BE2C (cell line): ENCODE data around the gene RNF144B.

Experiments used
- DNase-seq: peaks from one replicate; pipeline ENCODE4 v3.0.0-alpha.2; 2020
- H3K27me3 ChIP-seq: fragments of 250-450 bp; sonication (Bioruptor Pico); 2 replicates; pipeline ENCODE4 v1.5.1; 2020; ENCODE audit warnings: mild to moderate bottlenecking
- H3K36me3 ChIP-seq: fragments of 250-450 bp; sonication (Bioruptor Pico); 2 replicates; pipeline ENCODE4 v1.5.1; 2020; ENCODE audit warnings: mild to moderate bottlenecking
- H3K4me1 ChIP-seq: fragments of 250-450 bp; sonication (Bioruptor Pico); 2 replicates; pipeline ENCODE4 v1.5.1; 2020
- H3K4me3 ChIP-seq: 2 replicates; pipeline ENCODE4 v1.5.1; 2011; ENCODE audit warnings: low read depth, low read length
- H3K9me3 ChIP-seq: fragments of 250-450 bp; sonication (Bioruptor Pico); 2 replicates; pipeline ENCODE4 v1.5.1; 2020
- TF ChIP-seq, protein P1 (sequence below): IDR thresholded peaks from 2 replicates; pipeline ENCODE4 v1.5.1; 2012; ENCODE audit warnings: mild to moderate bottlenecking, low read depth, low read length

RNF144B gene

GRCh38 chr6:18463429-18463828 lies 76.3 kb downstream of the RNF144B start:
- Histone ChIP-seq H3K9me3 (no peaks in the 10 kb centered on the region), H3K36me3 (no peaks in the 10 kb centered on the region)

DNA sequence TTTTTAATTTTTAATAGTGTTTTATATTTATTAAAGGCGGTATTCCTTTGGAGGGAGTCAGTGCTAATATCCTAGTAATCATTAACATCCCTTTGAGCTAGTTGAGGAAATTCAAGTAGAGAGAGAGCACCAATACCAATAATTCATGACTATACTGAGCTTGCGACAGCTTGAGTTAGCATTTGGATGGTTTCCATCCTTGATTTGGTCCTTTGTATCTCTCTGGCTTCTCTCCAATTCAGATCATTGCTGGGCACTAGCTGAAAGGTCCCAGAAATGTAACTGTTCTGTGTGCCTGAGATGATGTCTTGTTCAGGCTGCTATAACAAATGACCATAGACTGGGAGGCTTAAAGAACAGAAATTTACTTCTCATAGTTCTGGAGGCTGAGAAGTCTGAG lies 77.0 kb downstream of the RNF144B start:
- H3K9me3 ChIP-seq = no peaks in the 10 kb centered on the region
- H3K4me3 ChIP-seq = no peak overlapping the region
- no peaks in the 10 kb centered on the region for H3K36me3 ChIP-seq
- no peaks in the 10 kb centered on the region for H3K27me3 ChIP-seq
- H3K4me1 ChIP-seq = no peaks in the 10 kb centered on the region
- DNase-seq = no peak
- TF ChIP-seq, protein P1, sequence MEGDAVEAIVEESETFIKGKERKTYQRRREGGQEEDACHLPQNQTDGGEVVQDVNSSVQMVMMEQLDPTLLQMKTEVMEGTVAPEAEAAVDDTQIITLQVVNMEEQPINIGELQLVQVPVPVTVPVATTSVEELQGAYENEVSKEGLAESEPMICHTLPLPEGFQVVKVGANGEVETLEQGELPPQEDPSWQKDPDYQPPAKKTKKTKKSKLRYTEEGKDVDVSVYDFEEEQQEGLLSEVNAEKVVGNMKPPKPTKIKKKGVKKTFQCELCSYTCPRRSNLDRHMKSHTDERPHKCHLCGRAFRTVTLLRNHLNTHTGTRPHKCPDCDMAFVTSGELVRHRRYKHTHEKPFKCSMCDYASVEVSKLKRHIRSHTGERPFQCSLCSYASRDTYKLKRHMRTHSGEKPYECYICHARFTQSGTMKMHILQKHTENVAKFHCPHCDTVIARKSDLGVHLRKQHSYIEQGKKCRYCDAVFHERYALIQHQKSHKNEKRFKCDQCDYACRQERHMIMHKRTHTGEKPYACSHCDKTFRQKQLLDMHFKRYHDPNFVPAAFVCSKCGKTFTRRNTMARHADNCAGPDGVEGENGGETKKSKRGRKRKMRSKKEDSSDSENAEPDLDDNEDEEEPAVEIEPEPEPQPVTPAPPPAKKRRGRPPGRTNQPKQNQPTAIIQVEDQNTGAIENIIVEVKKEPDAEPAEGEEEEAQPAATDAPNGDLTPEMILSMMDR = no peak

More at GRCh38 chr6:18463429-18463828, 76.3 kb downstream of the RNF144B start:
- H3K4me1 ChIP-seq = no peaks in the 10 kb centered on the region
- no peak overlapping the region for H3K4me3 ChIP-seq
- TF ChIP-seq, protein P1 = no peak
- no peak for DNase-seq
- no peaks in the 10 kb centered on the region for H3K27me3 ChIP-seq

DNA sequence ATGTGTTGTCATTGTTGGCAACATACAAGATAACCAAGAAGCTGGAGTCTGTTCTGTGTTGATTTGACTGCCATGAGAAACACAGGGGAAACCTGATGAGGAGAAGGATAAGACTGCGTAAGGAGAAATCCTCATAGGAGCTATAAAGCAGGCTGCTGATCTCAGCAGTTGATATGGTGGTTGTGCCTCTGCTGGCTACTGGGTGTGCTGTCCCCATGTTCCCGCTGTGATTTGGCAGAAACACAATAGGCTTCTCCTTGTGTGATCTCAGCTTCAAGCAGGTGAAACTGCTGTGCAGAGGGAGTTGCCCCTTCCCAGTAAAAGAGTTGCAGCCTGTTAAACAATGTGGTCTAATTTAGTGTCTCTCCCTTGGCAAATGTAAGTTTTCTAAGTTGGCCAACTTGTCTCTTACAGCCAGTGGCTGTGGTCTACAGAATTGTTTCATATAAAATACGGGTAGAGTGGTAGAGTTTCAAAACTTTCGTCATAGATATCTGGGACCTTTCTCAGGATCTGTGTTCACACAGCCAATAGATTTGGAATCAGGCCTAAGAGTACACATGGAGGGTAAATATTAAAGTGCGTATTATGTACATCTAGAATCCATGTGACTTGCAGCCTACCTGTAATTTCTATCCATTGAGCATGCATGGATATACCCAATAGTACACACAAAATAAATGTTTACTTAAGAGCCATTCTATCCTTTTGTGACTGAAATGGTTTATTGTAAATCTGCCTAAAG lies 78.4 kb downstream of the RNF144B start:
- H3K36me3 ChIP-seq = no peaks in the 10 kb centered on the region
- DNase-seq = no peak

DNA sequence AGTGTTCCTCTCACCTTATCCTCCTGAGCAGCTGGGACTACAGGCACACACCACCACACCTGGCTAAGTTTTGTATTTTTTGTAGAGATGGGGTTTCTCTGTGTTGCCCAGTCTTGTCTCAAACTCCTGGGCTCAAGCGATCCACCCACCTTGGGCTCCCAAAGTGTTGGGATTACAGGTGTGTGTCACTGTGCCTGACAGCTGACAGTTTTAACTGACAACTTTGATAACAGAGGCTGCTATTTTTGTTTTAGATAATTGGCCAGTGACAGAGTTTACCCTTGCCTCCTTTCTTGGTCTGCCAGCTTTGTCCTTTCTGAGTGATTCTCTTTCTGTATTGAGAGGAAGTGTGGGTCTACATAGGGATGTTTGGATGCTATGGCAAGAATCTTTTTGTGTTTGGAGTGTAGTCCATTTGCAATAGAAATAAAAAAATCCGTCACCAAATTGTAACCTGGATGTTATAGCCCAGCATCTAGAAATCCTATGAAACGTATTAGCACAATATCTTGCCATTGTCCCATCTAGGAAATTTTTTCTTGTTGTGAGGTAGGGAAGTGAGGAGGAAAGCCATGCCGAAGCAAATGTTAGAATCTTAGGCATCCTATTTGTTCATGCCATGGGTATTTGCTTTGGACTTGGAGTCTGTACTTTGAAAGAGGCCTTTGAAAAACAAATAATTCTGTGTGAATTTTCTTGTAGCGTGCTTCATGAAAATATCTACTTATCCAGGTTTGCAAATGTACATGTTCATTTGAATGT lies 80.8 kb downstream of the RNF144B start:
- Histone ChIP-seq H3K36me3 (no peaks in the 10 kb centered on the region), H3K4me1 (no peaks in the 10 kb centered on the region), H3K9me3 (no peaks in the 10 kb centered on the region), H3K27me3 (no peaks in the 10 kb centered on the region), H3K4me3 (no peak overlapping the region)
- DNase-seq = no peak
- TF ChIP-seq, protein P1 = no peak

More for the DNA sequence above, 78.4 kb downstream of the RNF144B start:
- no peaks in the 10 kb centered on the region for H3K27me3 ChIP-seq
- H3K4me1 ChIP-seq = no peaks in the 10 kb centered on the region
- no peak overlapping the region for H3K4me3 ChIP-seq
- TF ChIP-seq, protein P1 = no peak
- H3K9me3 ChIP-seq = no peaks in the 10 kb centered on the region

DNA sequence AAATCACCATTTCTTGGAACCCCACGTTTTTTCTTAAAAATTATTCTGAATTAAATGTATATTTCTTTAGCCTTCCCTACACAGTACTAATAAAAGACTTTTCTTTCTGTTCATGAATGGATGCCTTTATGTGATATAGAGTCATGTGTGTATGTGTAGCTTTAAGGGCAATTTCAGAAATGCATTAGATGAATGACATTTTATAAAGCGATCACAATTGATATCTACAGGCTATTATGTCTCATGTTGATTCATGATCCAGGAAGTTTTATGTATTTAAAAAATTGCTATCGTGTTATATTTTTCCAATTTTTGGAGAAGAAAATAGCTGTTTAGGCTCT lies 81.3 kb downstream of the RNF144B start:
- no peak for DNase-seq
- Histone ChIP-seq H3K4me3 (no peak overlapping the region), H3K36me3 (no peaks in the 10 kb centered on the region)

More for the DNA sequence above, 81.3 kb downstream of the RNF144B start:
- Histone ChIP-seq H3K4me1 (no peaks in the 10 kb centered on the region), H3K9me3 (no peaks in the 10 kb centered on the region), H3K27me3 (no peaks in the 10 kb centered on the region)
- TF ChIP-seq, protein P1 = no peak
